Mesendoderm (in vitro differentiated cells): ENCODE measurements around the gene KSR2.

Experiments used
- DNase-seq: peaks from one replicate; pipeline ENCODE4 v3.0.0; 2013
- H2AK5ac ChIP-seq: 2 replicates; pipeline ENCODE4 v1.6.1; 2013; ENCODE audit warnings: low read length, inconsistent platforms
- H2BK120ac ChIP-seq: 2 replicates; pipeline ENCODE4 v1.6.1; 2013; ENCODE audit warnings: low read depth, mild to moderate bottlenecking, low read length, moderate library complexity, mixed read lengths
- H2BK15ac ChIP-seq: replicated peaks from 2 replicates; pipeline ENCODE4 v1.6.1; 2013; ENCODE audit warnings: low read depth, mild to moderate bottlenecking, moderate library complexity
- H2BK5ac ChIP-seq: 2 replicates; pipeline ENCODE4 v1.6.1; 2013; ENCODE audit warnings: low read length, inconsistent platforms
- H3K18ac ChIP-seq: 2 replicates; pipeline ENCODE4 v1.6.1; 2013; ENCODE audit warnings: mild to moderate bottlenecking, low read length, mixed read lengths
- H3K23ac ChIP-seq: one replicate; pipeline ENCODE4 v1.6.1; 2013; ENCODE audit warnings: low read length
- H3K27ac ChIP-seq: 2 replicates; pipeline ENCODE4 v1.5.1; 2013; ENCODE audit warnings: low read depth, mild to moderate bottlenecking, inconsistent platforms, low read length, moderate library complexity
- H3K27me3 ChIP-seq: 2 replicates; pipeline ENCODE4 v1.6.1; 2013; ENCODE audit warnings: low read length, control low read depth, mild to moderate bottlenecking, inconsistent platforms; ENCODE audit not compliant: insufficient read depth, poor library complexity
- H3K36me3 ChIP-seq: 2 replicates; pipeline ENCODE4 v1.6.1; 2013; ENCODE audit warnings: low read length, inconsistent platforms; ENCODE audit not compliant: control insufficient read depth, insufficient read depth
- H3K4ac ChIP-seq: one replicate; pipeline ENCODE4 v1.6.1; 2013; ENCODE audit warnings: low read depth, mild to moderate bottlenecking, low read length, moderate library complexity
- H3K4me1 ChIP-seq: 2 replicates; pipeline ENCODE4 v1.6.1; 2013; ENCODE audit warnings: low read depth, low read length, inconsistent platforms; ENCODE audit not compliant: control insufficient read depth
- H3K4me2 ChIP-seq: 2 replicates; pipeline ENCODE4 v1.6.1; 2013; ENCODE audit warnings: low read length
- H3K4me3 ChIP-seq: 2 replicates; pipeline ENCODE4 v1.5.1; 2013; ENCODE audit warnings: mild to moderate bottlenecking, low read length
- H3K56ac ChIP-seq: one replicate; pipeline ENCODE4 v1.6.1; 2013; ENCODE audit warnings: low read length
- H3K79me1 ChIP-seq: 2 replicates; pipeline ENCODE4 v1.6.1; 2013; ENCODE audit warnings: low read length, inconsistent platforms
- H3K79me2 ChIP-seq: 2 replicates; pipeline ENCODE4 v1.6.1; 2013; ENCODE audit warnings: mild to moderate bottlenecking, low read length; ENCODE audit not compliant: control insufficient read depth, insufficient read depth
- H3K9ac ChIP-seq: 2 replicates; pipeline ENCODE4 v1.6.1; 2013; ENCODE audit warnings: low read length, inconsistent platforms
- H4K5ac ChIP-seq: one replicate; pipeline ENCODE4 v1.6.1; 2013; ENCODE audit warnings: low read length
- H4K8ac ChIP-seq: one replicate; pipeline ENCODE4 v1.6.1; 2013; ENCODE audit warnings: low read depth, mild to moderate bottlenecking, control low read depth, low read length, moderate library complexity
- WGBS: extraction: QIAGEN DNeasy Blood & Tissue Kit; methylation state at CpG from one replicate; pipeline ENCODE4 v1.1.7; 2013; ENCODE audit warnings: low lambda C conversion rate, missing lambda C conversion rate; ENCODE audit not compliant: insufficient coverage; ENCODE audit errors: extremely low coverage; 5-methylcytosine and 5-hydroxymethylcytosine counted together

Gene KSR2

DNA sequence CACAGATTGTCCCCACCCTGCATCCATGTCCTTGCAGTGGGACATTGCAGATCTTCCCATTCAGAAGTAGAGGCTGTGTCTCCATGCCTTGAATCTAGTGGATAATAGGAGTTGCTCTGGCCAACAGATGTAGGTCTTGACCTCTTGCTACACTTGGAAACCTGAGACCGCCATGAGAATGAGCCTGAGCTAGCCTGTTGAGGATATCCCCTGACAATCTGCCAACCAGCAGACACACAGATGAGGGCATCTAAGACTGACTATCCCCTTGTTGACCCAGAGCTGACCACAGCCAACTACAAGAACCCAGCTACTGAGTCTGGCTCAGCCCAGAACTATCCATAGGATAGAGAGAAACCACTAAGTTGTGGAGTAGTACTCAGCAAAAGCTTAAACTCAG lies 446.2 kb downstream of the KSR2 start:
- Histone ChIP-seq H3K79me1 (no peaks in the 10 kb centered on the region), H3K4me1 (no peaks in the 10 kb centered on the region), H3K27me3 (no peaks in the 10 kb centered on the region), H4K8ac (no peak overlapping the region), H3K56ac (no peak overlapping the region), H2BK120ac (no peak overlapping the region), H3K4ac (no peak overlapping the region), H2BK15ac (no peak overlapping the region), H2AK5ac (no peak overlapping the region), H4K5ac (no peak overlapping the region), H3K9ac (no peak overlapping the region), H3K36me3 (no peaks in the 10 kb centered on the region), H3K79me2 (no peaks in the 10 kb centered on the region), H3K27ac (no peak overlapping the region), H3K18ac (no peak overlapping the region), H3K4me2 (no peak overlapping the region), H2BK5ac (no peak overlapping the region), H3K4me3 (no peak overlapping the region), H3K23ac (no peak overlapping the region)
- no peak for DNase-seq
- WGBS = no CpG with 5 or more reads among the region's 1 CpG

GRCh38 chr12:117521867-117522266 lies 446.9 kb downstream of the KSR2 start:
- H3K79me2 ChIP-seq = no peaks in the 10 kb centered on the region
- no peak overlapping the region for H3K56ac ChIP-seq
- H3K79me1 ChIP-seq = no peaks in the 10 kb centered on the region
- WGBS = no CpG with 5 or more reads among the region's 5 CpGs
- H3K27ac ChIP-seq = no peak overlapping the region
- no peak overlapping the region for H3K4me3 ChIP-seq
- H2BK120ac ChIP-seq = no peak overlapping the region
- no peak overlapping the region for H2BK5ac ChIP-seq
- no peaks in the 10 kb centered on the region for H3K36me3 ChIP-seq
- no peak overlapping the region for H2BK15ac ChIP-seq
- H3K18ac ChIP-seq = no peak overlapping the region
- DNase-seq = no peak
- no peak overlapping the region for H3K23ac ChIP-seq
- H4K5ac ChIP-seq = no peak overlapping the region
- H4K8ac ChIP-seq = no peak overlapping the region
- no peak overlapping the region for H3K9ac ChIP-seq
- no peaks in the 10 kb centered on the region for H3K4me1 ChIP-seq
- no peak overlapping the region for H3K4ac ChIP-seq
- no peak overlapping the region for H3K4me2 ChIP-seq
- no peaks in the 10 kb centered on the region for H3K27me3 ChIP-seq
- H2AK5ac ChIP-seq = no peak overlapping the region

DNA sequence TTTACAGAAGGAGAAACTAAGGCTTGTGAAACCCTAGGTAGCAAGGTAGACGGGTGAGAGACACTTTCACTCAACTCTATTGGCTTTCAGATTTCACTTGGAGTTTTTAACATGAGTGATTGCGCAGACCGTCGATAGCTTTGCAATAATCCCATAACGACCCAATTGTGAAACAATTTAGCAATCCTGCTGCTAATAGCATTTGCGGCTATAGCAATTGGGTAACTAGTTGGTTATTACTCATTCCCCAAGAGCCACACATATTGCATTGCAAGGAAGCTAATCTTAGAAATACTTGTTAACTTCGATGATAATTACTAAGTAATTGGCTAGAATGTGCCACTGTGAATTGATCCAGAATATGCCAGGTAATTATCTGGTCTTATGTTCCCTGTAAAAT lies 447.4 kb downstream of the KSR2 start:
- no CpG with 5 or more reads among the region's 7 CpGs for WGBS
- no peak overlapping the region for H3K4ac ChIP-seq

DNA sequence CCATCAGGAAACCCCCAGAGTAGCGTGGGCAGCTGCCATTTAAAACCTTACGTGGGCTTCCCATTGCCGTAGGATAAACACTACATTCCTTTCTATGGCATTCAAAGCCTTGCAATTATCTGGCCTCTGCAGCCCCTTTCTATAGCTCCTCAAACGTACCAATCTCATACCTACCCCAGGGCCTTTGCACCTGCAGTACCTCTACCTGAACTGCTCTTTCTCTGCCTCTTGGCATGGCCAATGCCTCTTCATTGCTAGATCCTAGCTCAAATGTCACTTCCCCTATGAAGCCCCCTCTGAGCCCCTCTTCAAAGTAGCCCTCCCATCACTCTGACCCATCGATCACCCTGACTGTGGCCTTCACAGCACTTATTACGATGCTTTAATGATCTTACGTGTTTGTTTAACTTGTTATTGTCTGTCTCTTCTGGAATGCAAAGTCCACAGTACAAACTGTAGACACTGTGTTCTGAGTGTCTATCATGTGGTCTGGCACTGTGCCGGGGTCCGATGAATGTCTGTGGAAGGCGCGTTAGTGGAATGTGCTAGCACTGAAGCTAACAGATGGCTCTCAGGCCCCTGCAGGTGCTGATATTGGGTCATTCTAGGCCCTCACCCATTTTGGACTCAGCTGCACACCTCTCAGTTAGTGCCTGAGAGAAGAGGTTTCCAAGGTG lies 450.1 kb downstream of the KSR2 start:
- Histone ChIP-seq H2BK15ac (no peak overlapping the region), H3K18ac (no peak overlapping the region), H3K27me3 (no peaks in the 10 kb centered on the region), H3K4me2 (no peak overlapping the region), H3K23ac (no peak overlapping the region), H2AK5ac (no peak overlapping the region), H3K27ac (no peak overlapping the region), H3K79me2 (no peaks in the 10 kb centered on the region), H2BK5ac (no peak overlapping the region), H4K8ac (no peak overlapping the region), H3K4me3 (no peak overlapping the region), H3K4me1 (no peaks in the 10 kb centered on the region), H4K5ac (no peak overlapping the region), H2BK120ac (no peak overlapping the region), H3K56ac (no peak overlapping the region), H3K36me3 (no peaks in the 10 kb centered on the region), H3K79me1 (no peaks in the 10 kb centered on the region), H3K9ac (no peak overlapping the region), H3K4ac (no peak overlapping the region)
- no peak for DNase-seq
- no CpG with 5 or more reads among the region's 11 CpGs for WGBS

More for the DNA sequence above, 447.4 kb downstream of the KSR2 start:
- H3K4me3 ChIP-seq = no peak overlapping the region
- no peaks in the 10 kb centered on the region for H3K79me1 ChIP-seq
- no peak overlapping the region for H2BK120ac ChIP-seq
- no peak overlapping the region for H3K18ac ChIP-seq
- H4K5ac ChIP-seq = no peak overlapping the region
- no peaks in the 10 kb centered on the region for H3K4me1 ChIP-seq
- H2AK5ac ChIP-seq = no peak overlapping the region
- H3K56ac ChIP-seq = no peak overlapping the region
- no peak overlapping the region for H2BK5ac ChIP-seq
- H4K8ac ChIP-seq = no peak overlapping the region
- H3K9ac ChIP-seq = no peak overlapping the region
- H3K4me2 ChIP-seq = no peak overlapping the region
- no peak overlapping the region for H2BK15ac ChIP-seq
- no peak overlapping the region for H3K27ac ChIP-seq
- DNase-seq = no peak
- no peaks in the 10 kb centered on the region for H3K79me2 ChIP-seq
- H3K23ac ChIP-seq = no peak overlapping the region
- H3K27me3 ChIP-seq = no peaks in the 10 kb centered on the region
- H3K36me3 ChIP-seq = no peaks in the 10 kb centered on the region

DNA sequence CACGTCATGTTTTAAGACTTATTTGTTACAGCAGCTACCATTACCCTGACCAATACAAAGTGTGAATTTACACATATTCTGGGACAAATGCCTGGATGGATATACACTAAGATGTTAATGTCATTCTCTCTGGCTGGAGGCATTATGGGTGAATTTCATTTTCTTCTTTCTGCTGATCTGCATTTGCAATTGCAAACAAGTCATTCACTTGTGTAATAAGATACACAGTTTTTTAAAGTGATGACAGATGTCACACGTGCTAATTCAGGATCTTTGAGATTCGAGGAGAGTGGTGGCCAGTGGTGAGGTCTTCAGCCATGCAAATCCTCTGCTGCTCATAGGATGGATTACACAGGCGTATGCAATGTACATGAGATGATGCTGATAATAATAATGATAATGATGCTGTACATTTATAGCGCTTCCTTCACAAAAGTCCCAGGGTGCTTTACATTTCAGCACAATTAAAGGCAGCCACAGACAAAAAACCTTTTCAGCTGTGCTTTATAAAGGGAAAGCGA lies 451.5 kb downstream of the KSR2 start:
- Histone ChIP-seq H2AK5ac (no peak overlapping the region), H3K4ac (no peak overlapping the region), H2BK5ac (no peak overlapping the region), H2BK15ac (no peak overlapping the region), H2BK120ac (no peak overlapping the region), H3K4me2 (no peak overlapping the region), H3K79me1 (no peaks in the 10 kb centered on the region), H3K36me3 (no peaks in the 10 kb centered on the region), H3K18ac (no peak overlapping the region), H3K4me3 (no peak overlapping the region), H3K27me3 (no peaks in the 10 kb centered on the region), H3K56ac (no peak overlapping the region), H3K9ac (no peak overlapping the region), H3K23ac (no peak overlapping the region), H3K4me1 (no peaks in the 10 kb centered on the region), H4K5ac (no peak overlapping the region), H3K27ac (no peak overlapping the region), H4K8ac (no peak overlapping the region), H3K79me2 (no peaks in the 10 kb centered on the region)
- DNase-seq = no peak
- no CpG with 5 or more reads among the region's 6 CpGs for WGBS

- no peak overlapping the region for H3K4ac ChIP-seq
- H3K23ac ChIP-seq = no peak overlapping the region
- H2BK5ac ChIP-seq = no peak overlapping the region
- H3K4me2 ChIP-seq = no peak overlapping the region
- no peak overlapping the region for H2BK120ac ChIP-seq
- H3K79me2 ChIP-seq = no peaks in the 10 kb centered on the region
- no peak overlapping the region for H3K4me3 ChIP-seq
- no peak overlapping the region for H4K8ac ChIP-seq
- WGBS = no CpG with 5 or more reads among the region's 4 CpGs
- H3K27me3 ChIP-seq = no peaks in the 10 kb centered on the region
- no peaks in the 10 kb centered on the region for H3K36me3 ChIP-seq
- H2BK15ac ChIP-seq = no peak overlapping the region
- no peak overlapping the region for H2AK5ac ChIP-seq
- no peaks in the 10 kb centered on the region for H3K79me1 ChIP-seq
- H3K27ac ChIP-seq = no peak overlapping the region
- DNase-seq = no peak
- H3K18ac ChIP-seq = no peak overlapping the region
- no peak overlapping the region for H4K5ac ChIP-seq
- no peak overlapping the region for H3K56ac ChIP-seq
- no peaks in the 10 kb centered on the region for H3K4me1 ChIP-seq
- no peak overlapping the region for H3K9ac ChIP-seq
Observed at GRCh38 chr12:117516034-117516433, 452.8 kb downstream of the KSR2 start.
